Astrocyte (in vitro differentiated cells and primary cell): Measurements from ENCODE around the gene ZNF689. TPM values are rescaled to one million over a fixed set of nuclear protein-coding genes. Genes with fewer than 3 reads are reported as not detected.
"Not testable (repeated sequence)": the region's sequence is repeated elsewhere in the genome, so short reads cannot be mapped to it uniquely, and the experiment has no call there.

ENCODE experiments used
- DNase-seq: peaks from one replicate; pipeline ENCODE4 v3.0.0-alpha.2; 2010; ENCODE audit warnings: low read depth
- FAIRE-seq: peaks from 2 replicates; lab custom pipeline; 2011; peaks lifted over from hg19 to GRCh38; lab: Jason Lieb, UNC
- H2AFZ ChIP-seq: 2 replicates; pipeline ENCODE4 v1.6.0; 2012; ENCODE audit warnings: low read depth, low read length, inconsistent platforms
- H3K27ac ChIP-seq: 2 replicates; pipeline ENCODE4 v1.5.1; 2011; ENCODE audit warnings: low read depth, low read length, inconsistent platforms
- H3K27me3 ChIP-seq: 2 replicates; pipeline ENCODE4 v1.6.0; 2011; ENCODE audit warnings: low read length, inconsistent platforms; ENCODE audit not compliant: insufficient read depth
- H3K36me3 ChIP-seq: 2 replicates; pipeline ENCODE4 v1.5.1; 2011; ENCODE audit warnings: low read length, inconsistent platforms; ENCODE audit not compliant: insufficient read depth
- H3K4me1 ChIP-seq: 2 replicates; pipeline ENCODE4 v1.5.1; 2011; ENCODE audit warnings: low read length, inconsistent platforms; ENCODE audit not compliant: insufficient read depth
- H3K4me2 ChIP-seq: 2 replicates; pipeline ENCODE4 v1.6.0; 2012; ENCODE audit warnings: low read length, inconsistent platforms
- H3K4me3 ChIP-seq: 2 replicates; pipeline ENCODE4 v1.5.1; 2011; ENCODE audit warnings: low read depth, mild to moderate bottlenecking, low read length, inconsistent platforms; ENCODE audit not compliant: insufficient read depth
- H3K79me2 ChIP-seq: 2 replicates; pipeline ENCODE4 v1.6.0; 2012; ENCODE audit warnings: mild to moderate bottlenecking, low read length, inconsistent platforms; ENCODE audit not compliant: insufficient read depth
- H3K9ac ChIP-seq: 2 replicates; pipeline ENCODE4 v1.6.0; 2012; ENCODE audit warnings: mild to moderate bottlenecking, low read length, inconsistent platforms
- H3K9me3 ChIP-seq: 2 replicates; pipeline ENCODE4 v1.5.1; 2012; ENCODE audit warnings: low read depth, mild to moderate bottlenecking, low read length, inconsistent platforms; ENCODE audit not compliant: insufficient read depth
- H4K20me1 ChIP-seq: 2 replicates; pipeline ENCODE4 v1.6.0; 2012; ENCODE audit warnings: low read length, inconsistent platforms; ENCODE audit not compliant: insufficient read depth
- H3K27ac Mint-ChIP-seq: one replicate; pipeline ENCODE4 v1.8.0; 2021; ENCODE audit warnings: mild to moderate bottlenecking, mixed read lengths; ENCODE audit not compliant: unreplicated experiment
- H3K27me3 Mint-ChIP-seq: one replicate; pipeline ENCODE4 v1.8.0; 2021; ENCODE audit warnings: low read depth, mixed read lengths; ENCODE audit not compliant: unreplicated experiment
- H3K36me3 Mint-ChIP-seq: one replicate; pipeline ENCODE4 v1.8.0; 2021; ENCODE audit warnings: low read depth, mixed read lengths; ENCODE audit not compliant: unreplicated experiment
- H3K4me1 Mint-ChIP-seq: one replicate; pipeline ENCODE4 v1.8.0; 2021; ENCODE audit warnings: low read depth, mixed read lengths; ENCODE audit not compliant: unreplicated experiment
- H3K4me3 Mint-ChIP-seq: one replicate; pipeline ENCODE4 v1.8.0; 2021; ENCODE audit warnings: mild to moderate bottlenecking, moderate library complexity, mixed read lengths; ENCODE audit not compliant: unreplicated experiment
- H3K9me3 Mint-ChIP-seq: one replicate; pipeline ENCODE4 v1.8.0; 2021; ENCODE audit warnings: mild to moderate bottlenecking, mixed read lengths; ENCODE audit not compliant: unreplicated experiment
- CTCF ChIP-seq: IDR thresholded peaks from 2 replicates; pipeline ENCODE4 v1.5.1; 2011; ENCODE audit warnings: low read depth, mild to moderate bottlenecking, inconsistent platforms, low read length, moderate library complexity; ENCODE audit not compliant: insufficient read depth
- EZH2 ChIP-seq: IDR thresholded peaks from 2 replicates; pipeline ENCODE4 v1.6.1; 2012; ENCODE audit warnings: mild to moderate bottlenecking, low read length, inconsistent platforms; ENCODE audit not compliant: insufficient read depth
- total RNA-seq: library from RNA; stranded (reverse); gene quantifications from 2 replicates; pipeline ENCODE4 v1.2.1, GENCODE V29; 2021

Gene ZNF689
- total RNA-seq, 1 donor from 2014 or later = 7.5 TPM

- H4K20me1 ChIP-seq = no peaks in the 10 kb centered on the region
- H2AFZ ChIP-seq = no peak overlapping the region
- H3K4me3 ChIP-seq = no peak overlapping the region
- H3K36me3 ChIP-seq = no peaks in the 10 kb centered on the region
- peaks cover 3% of the 10 kb centered on the region for H3K4me1 Mint-ChIP-seq
- no peak overlapping the region for H3K4me2 ChIP-seq
- H3K9ac ChIP-seq = no peak overlapping the region
- FAIRE-seq (no peak), DNase-seq (no peak)
- H3K27me3 Mint-ChIP-seq = peaks cover 4% of the 10 kb centered on the region
- TF ChIP-seq EZH2 = no peak
- TF ChIP-seq CTCF = no peak
- H3K9me3 Mint-ChIP-seq = no peaks in the 10 kb centered on the region
- H3K4me1 ChIP-seq = peaks cover 3% of the 10 kb centered on the region
- H3K27me3 ChIP-seq = no peaks in the 10 kb centered on the region
- H3K9me3 ChIP-seq = no peaks in the 10 kb centered on the region
- no peak overlapping the region for H3K4me3 Mint-ChIP-seq
- H3K79me2 ChIP-seq = peaks cover 11% of the 10 kb centered on the region
- no peak overlapping the region for H3K27ac Mint-ChIP-seq
- no peaks in the 10 kb centered on the region for H3K36me3 Mint-ChIP-seq
- no peak overlapping the region for H3K27ac ChIP-seq
These were observed 26.4 kb upstream of the ZNF689 start for GRCh38 chr16:30636599-30636998.

- Histone ChIP-seq H3K79me2 (peaks cover 11% of the 10 kb centered on the region), H3K4me3 (peak overlapping the region; percentile 84), H3K4me1 (peaks cover 3% of the 10 kb centered on the region), H3K9me3 (no peaks in the 10 kb centered on the region), H3K27ac (peak overlapping the region; percentile 87), H3K27me3 (no peaks in the 10 kb centered on the region), H3K9ac (peak overlapping the region; percentile 93), H2AFZ (peak overlapping the region; percentile 97), H4K20me1 (no peaks in the 10 kb centered on the region), H3K4me2 (peak overlapping the region; percentile 99), H3K36me3 (no peaks in the 10 kb centered on the region)
- Mint-ChIP-seq H3K36me3 (no peaks in the 10 kb centered on the region), H3K9me3 (no peaks in the 10 kb centered on the region), H3K4me1 (peaks cover 3% of the 10 kb centered on the region), H3K27ac (peak overlapping the region; percentile 97), H3K4me3 (peak overlapping the region; percentile 94), H3K27me3 (peaks cover 4% of the 10 kb centered on the region)
- TF ChIP-seq CTCF (no peak), EZH2 (no peak)
- DNase-seq = no peak
- FAIRE-seq = no peak
These were observed 23.3 kb upstream of the ZNF689 start for GRCh38 chr16:30633526-30633925.

- not testable (repeated sequence) for H3K27ac Mint-ChIP-seq, H3K4me1 ChIP-seq, H3K9ac ChIP-seq, FAIRE-seq, H3K4me2 ChIP-seq, H3K4me3 Mint-ChIP-seq, H3K9me3 ChIP-seq, H2AFZ ChIP-seq, H3K4me3 ChIP-seq, H4K20me1 ChIP-seq, H3K36me3 ChIP-seq, H3K27ac ChIP-seq, H3K27me3 ChIP-seq, H3K9me3 Mint-ChIP-seq, DNase-seq, H3K36me3 Mint-ChIP-seq, H3K4me1 Mint-ChIP-seq, H3K27me3 Mint-ChIP-seq
- H3K79me2 ChIP-seq = peaks cover 11% of the 10 kb centered on the region
These were observed 22.3 kb upstream of the ZNF689 start for GRCh38 chr16:30632454-30632853.
